ENCODE results near the gene FAM241B.

Gene FAM241B

DNA sequence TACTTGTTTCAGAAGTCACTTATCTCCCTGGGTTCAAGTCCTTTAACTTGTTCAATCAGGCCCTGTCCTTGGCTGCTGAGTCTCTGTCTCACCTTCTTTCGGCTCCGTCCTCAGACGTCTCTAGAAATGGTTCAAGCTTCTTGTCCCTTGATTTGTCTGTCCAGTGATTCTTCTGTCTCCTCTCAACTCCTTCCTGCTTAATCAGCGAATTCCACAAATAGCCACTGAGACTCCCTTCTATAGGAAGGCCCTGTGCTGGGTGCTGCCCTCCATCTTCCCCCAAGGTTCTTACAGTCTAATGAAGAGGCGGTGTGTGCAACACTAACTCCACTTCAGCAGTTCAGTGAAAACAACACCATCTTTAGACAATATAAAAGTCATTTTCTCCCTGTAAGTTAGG lies 12.7 kb downstream of the FAM241B start:
- in situ Hi-C loops (cut with HindIII; ENCODE audit: low sequenced_read_pairs), result no loop called here
- TF ChIP-seq, protein P1, sequence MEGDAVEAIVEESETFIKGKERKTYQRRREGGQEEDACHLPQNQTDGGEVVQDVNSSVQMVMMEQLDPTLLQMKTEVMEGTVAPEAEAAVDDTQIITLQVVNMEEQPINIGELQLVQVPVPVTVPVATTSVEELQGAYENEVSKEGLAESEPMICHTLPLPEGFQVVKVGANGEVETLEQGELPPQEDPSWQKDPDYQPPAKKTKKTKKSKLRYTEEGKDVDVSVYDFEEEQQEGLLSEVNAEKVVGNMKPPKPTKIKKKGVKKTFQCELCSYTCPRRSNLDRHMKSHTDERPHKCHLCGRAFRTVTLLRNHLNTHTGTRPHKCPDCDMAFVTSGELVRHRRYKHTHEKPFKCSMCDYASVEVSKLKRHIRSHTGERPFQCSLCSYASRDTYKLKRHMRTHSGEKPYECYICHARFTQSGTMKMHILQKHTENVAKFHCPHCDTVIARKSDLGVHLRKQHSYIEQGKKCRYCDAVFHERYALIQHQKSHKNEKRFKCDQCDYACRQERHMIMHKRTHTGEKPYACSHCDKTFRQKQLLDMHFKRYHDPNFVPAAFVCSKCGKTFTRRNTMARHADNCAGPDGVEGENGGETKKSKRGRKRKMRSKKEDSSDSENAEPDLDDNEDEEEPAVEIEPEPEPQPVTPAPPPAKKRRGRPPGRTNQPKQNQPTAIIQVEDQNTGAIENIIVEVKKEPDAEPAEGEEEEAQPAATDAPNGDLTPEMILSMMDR (IDR thresholded peaks at IDR 0.05; ENCODE audit: low read depth, low read length, missing control alignments), result no peak
- DNase-seq (ENCODE audit: low read depth), result no peak
- H3K4me3 ChIP-seq (ENCODE audit: low read depth, low read length), result no peak overlapping the region

GRCh38 chr10:69643779-69644657 lies 14.0 kb downstream of the FAM241B start:
- in situ Hi-C loops (cut with HindIII; ENCODE audit: low sequenced_read_pairs), result no loop called here
- DNase-seq (ENCODE audit: low read depth), result no peak

GRCh38 chr10:69644658-69645295 lies 14.7 kb downstream of the FAM241B start:
- TF ChIP-seq, protein P1 (IDR thresholded peaks at IDR 0.05; ENCODE audit: low read depth, low read length, missing control alignments), result peak; percentile 78
- in situ Hi-C loops (cut with HindIII; ENCODE audit: low sequenced_read_pairs), result no loop called here
- DNase-seq (ENCODE audit: low read depth), result peak; percentile 24
- H3K4me3 ChIP-seq (ENCODE audit: low read depth, low read length), result no peak overlapping the region

More at GRCh38 chr10:69643779-69644657, 14.0 kb downstream of the FAM241B start:
- TF ChIP-seq, protein P1 (IDR thresholded peaks at IDR 0.05; ENCODE audit: low read depth, low read length, missing control alignments), result no peak
- no peak overlapping the region for H3K4me3 ChIP-seq (ENCODE audit: low read depth, low read length)

DNA sequence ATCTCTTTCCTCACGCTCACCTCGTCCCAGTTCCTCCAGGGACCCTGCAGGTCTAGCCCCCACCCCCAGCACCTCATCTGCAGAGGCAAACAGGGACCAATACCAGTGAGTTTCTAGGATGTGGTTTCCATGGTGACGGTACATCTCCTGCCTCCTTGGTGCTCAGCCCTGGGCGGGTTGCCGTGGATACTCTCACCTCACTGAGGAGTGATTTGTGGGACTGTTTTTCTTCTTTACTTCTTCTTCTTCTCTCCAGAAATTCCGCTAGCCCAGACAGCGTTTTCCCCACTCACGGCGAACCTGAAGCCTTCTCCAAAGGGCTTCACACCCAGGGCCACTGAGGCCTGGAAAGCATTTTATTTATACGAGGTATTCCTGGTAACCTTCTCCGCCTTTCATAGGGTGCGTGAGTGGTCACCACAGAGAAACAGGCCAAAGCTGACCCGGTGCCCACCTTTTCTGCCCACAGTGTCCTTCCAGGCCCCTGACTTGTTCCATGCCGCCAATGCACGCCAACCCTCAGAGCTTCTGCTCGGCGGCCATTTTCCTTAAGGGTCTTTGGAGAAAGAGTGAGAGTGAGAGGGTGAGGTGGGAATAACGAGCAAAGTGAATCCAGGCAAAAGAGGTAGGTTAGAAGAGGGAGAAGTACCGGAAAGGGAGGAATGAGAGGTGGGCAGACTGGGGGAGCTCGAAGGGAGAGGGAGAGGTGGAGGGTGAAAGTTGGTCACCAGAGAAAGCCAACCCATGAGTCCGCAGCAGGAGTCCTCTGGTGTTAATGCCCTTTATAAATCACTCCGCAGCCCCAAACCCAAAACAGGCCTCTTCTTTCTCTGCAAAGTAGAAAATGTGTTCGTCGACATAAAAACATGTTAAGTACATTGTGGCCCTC lies 15.5 kb downstream of the FAM241B start:
- no peak overlapping the region for H3K4me3 ChIP-seq (ENCODE audit: low read depth, low read length)
- DNase-seq (ENCODE audit: low read depth), result no peak
- TF ChIP-seq, protein P1 (IDR thresholded peaks at IDR 0.05; ENCODE audit: low read depth, low read length, missing control alignments), result no peak
- in situ Hi-C loops (cut with HindIII; ENCODE audit: low sequenced_read_pairs), result no loop called here

GRCh38 chr10:69646185-69647060 lies 16.4 kb downstream of the FAM241B start:
- TF ChIP-seq, protein P1 (IDR thresholded peaks at IDR 0.05; ENCODE audit: low read depth, low read length, missing control alignments), result no peak
- no peak overlapping the region for H3K4me3 ChIP-seq (ENCODE audit: low read depth, low read length)
- DNase-seq (ENCODE audit: low read depth), result no peak
- in situ Hi-C loops (cut with HindIII; ENCODE audit: low sequenced_read_pairs), result no loop called here

Data from astrocyte of the cerebellum (primary cell).